Effector CD8-positive, alpha-beta T cell (primary cell): ENCODE data around the gene NDRG2.

ENCODE experiments used
- DNase-seq: peaks from one replicate; lab custom pipeline; 2025; lab: John Stamatoyannopoulos, UW

Gene NDRG2

GRCh38 chr14:20969336-20969735 lies 55.5 kb downstream of the NDRG2 start:
- DNase-seq = no peak
